A549 (cell line): Measurements from ENCODE around the gene FAM78B. TPM values are rescaled to one million over a fixed set of nuclear protein-coding genes. Genes with fewer than 3 reads are reported as not detected.

Experiments
- ATAC-seq, 2 experiments: fragments of 200-7000 bp in 1 of 2; fragments of >200 bp in 1 of 2; cut with Nextera tagmentation in 1 of 2; cut with Tn5 transposase in 1 of 2; 3 replicates each; pipeline versions ENCODE4 v1.8.0 to v1.9.1; 2018 to 2020; ENCODE audit warnings: mild to moderate bottlenecking in 1 of 2, moderate library complexity in 1 of 2
- CTCF ChIA-PET: fragments of 300-600 bp; sonication (Branson Sonifier 250); formaldehyde crosslinking; extraction: SDS; loops from one replicate; lab custom pipeline; 2021; ENCODE audit warnings: antibody characterized with exemption, inconsistent platforms; lab: Yijun Ruan, JAX
- POLR2A ChIA-PET: fragments of 350-600 bp; formaldehyde crosslinking; extraction: SDS; loops from one replicate; lab custom pipeline; 2021; ENCODE audit warnings: antibody characterized with exemption, inconsistent platforms; lab: Yijun Ruan, JAX
- DNase-seq, 2 experiments: peaks; one replicate each; pipeline versions ENCODE4 v3.0.0 to v3.0.0-alpha.2; 2011 to 2016; ENCODE audit warnings: low read depth in 1 of 2, low spot score in 1 of 2
- FAIRE-seq: peaks from 2 replicates; lab custom pipeline; 2011; peaks lifted over from hg19 to GRCh38; lab: Jason Lieb, UNC
- H3K27ac ChIP-seq, 2 experiments: fragments of >200 bp; sonication (Bioruptor Twin); formaldehyde crosslinking; 3 replicates each; pipeline ENCODE4 v1.5.1; 2016 to 2017
- H3K4me1 ChIP-seq: fragments of >200 bp; sonication (Bioruptor Twin); formaldehyde crosslinking; 3 replicates; pipeline ENCODE4 v1.6.1; 2016
- H3K4me2 ChIP-seq: fragments of >200 bp; sonication (Bioruptor Twin); formaldehyde crosslinking; 3 replicates; pipeline ENCODE4 v1.6.1; 2016
- H3K4me3 ChIP-seq: fragments of >200 bp; sonication (Bioruptor Twin); formaldehyde crosslinking; 3 replicates; pipeline ENCODE4 v1.5.1; 2016
- H3K9me3 ChIP-seq: fragments of >200 bp; sonication (Bioruptor Twin); formaldehyde crosslinking; 3 replicates; pipeline ENCODE4 v1.6.1; 2016
- CBX2 ChIP-seq: fragments of 200-600 bp; sonication (generic); IDR thresholded peaks from 2 replicates; pipeline ENCODE4 v1.6.1; 2016; ENCODE audit warnings: low read depth, mild to moderate bottlenecking, borderline replicate concordance
- CTCF ChIP-seq: fragments of >200 bp; sonication (Bioruptor Twin); formaldehyde crosslinking; IDR thresholded peaks from 3 replicates; pipeline ENCODE4 v1.5.1; 2016
- EHMT2 ChIP-seq: fragments of 200-600 bp; sonication (generic); IDR thresholded peaks from 2 replicates; pipeline ENCODE4 v1.6.1; 2016; ENCODE audit warnings: antibody characterized with exemption, low read depth, mild to moderate bottlenecking, moderate library complexity
- FOSL2 ChIP-seq, 2 experiments: fragments of 450-650 bp in 1 of 2; fragments of >200 bp in 1 of 2; sonication (Bioruptor Twin) in 1 of 2; formaldehyde crosslinking; IDR thresholded peaks; 2 replicates each; pipeline versions ENCODE4 v1.5.0 to v1.6.1; 2016 to 2020; ENCODE audit warnings: mild to moderate bottlenecking in 1 of 2, moderate library complexity in 1 of 2
- FOXS1 ChIP-seq: fragments of 250-450 bp; sonication (Bioruptor Pico); IDR thresholded peaks from 2 replicates; pipeline ENCODE4 v1.5.0; 2020; ENCODE audit warnings: mild to moderate bottlenecking, moderate library complexity
- HOXB13 ChIP-seq: fragments of 250-450 bp; sonication (Bioruptor Pico); IDR thresholded peaks from 2 replicates; pipeline ENCODE4 v1.5.0; 2020; ENCODE audit warnings: low read depth, mild to moderate bottlenecking, moderate library complexity
- JUN ChIP-seq, 2 experiments: fragments of >200 bp; sonication (Bioruptor Twin); formaldehyde crosslinking; IDR thresholded peaks; 2 replicates in 1 of 2; 3 replicates in 1 of 2; pipeline ENCODE4 v1.6.1; 2016 to 2017
- KDM1A ChIP-seq: fragments of 200-600 bp; sonication (generic); IDR thresholded peaks from 2 replicates; pipeline ENCODE4 v1.6.1; 2016; ENCODE audit warnings: low read depth, mild to moderate bottlenecking
- NFE2L2 ChIP-seq: fragments of 150-350 bp; conservative IDR thresholded peaks from 2 replicates; pipeline ENCODE4 v1.6.1; 2014; ENCODE audit warnings: low read length
- NPAS2 ChIP-seq: fragments of 250-450 bp; sonication (Bioruptor Pico); IDR thresholded peaks from 2 replicates; pipeline ENCODE4 v1.8.0; 2022; ENCODE audit warnings: mild to moderate bottlenecking, moderate library complexity, borderline replicate concordance
- PBX3 ChIP-seq: IDR thresholded peaks from 2 replicates; pipeline ENCODE4 v1.6.1; 2012
- PHF8 ChIP-seq: fragments of 200-600 bp; sonication (generic); IDR thresholded peaks from 2 replicates; pipeline ENCODE4 v1.6.1; 2016; ENCODE audit warnings: low read depth, mild to moderate bottlenecking, antibody characterized with exemption, moderate library complexity, borderline replicate concordance
- POLR2AphosphoS2 ChIP-seq: conservative IDR thresholded peaks from 2 replicates; pipeline ENCODE4 v1.6.1; 2012; ENCODE audit warnings: low read length, improper control_type of control experiment, inconsistent platforms
- RAD21 ChIP-seq, 2 experiments: fragments of >200 bp in 1 of 2; sonication (Bioruptor Twin) in 1 of 2; formaldehyde crosslinking in 1 of 2; IDR thresholded peaks in 1 of 2; conservative IDR thresholded peaks in 1 of 2; 2 replicates in 1 of 2; 3 replicates in 1 of 2; pipeline ENCODE4 v1.6.1; 2012 to 2018; ENCODE audit warnings: inconsistent platforms in 1 of 2
- RARB ChIP-seq: fragments of 250-450 bp; sonication (Bioruptor Pico); IDR thresholded peaks from 2 replicates; pipeline ENCODE4 v1.8.0; 2021; ENCODE audit warnings: mild to moderate bottlenecking, moderate library complexity
- REST ChIP-seq: fragments of 200-600 bp; sonication (generic); IDR thresholded peaks from 2 replicates; pipeline ENCODE4 v1.6.1; 2016; ENCODE audit warnings: antibody characterized with exemption, mild to moderate bottlenecking, moderate library complexity
- SMC3 ChIP-seq: fragments of >200 bp; sonication (Bioruptor Twin); formaldehyde crosslinking; IDR thresholded peaks from 3 replicates; pipeline ENCODE4 v1.6.1; 2018; ENCODE audit warnings: inconsistent platforms
- SREBF2 ChIP-seq: fragments of 450-650 bp; IDR thresholded peaks from 2 replicates; pipeline ENCODE4 v1.6.1; 2014; ENCODE audit warnings: mild to moderate bottlenecking, moderate library complexity
- USF2 ChIP-seq: fragments of 450-650 bp; IDR thresholded peaks from 2 replicates; pipeline ENCODE4 v1.6.1; 2014; ENCODE audit warnings: antibody characterized with exemption
- ZSCAN20 ChIP-seq: fragments of 250-450 bp; sonication (Bioruptor Pico); IDR thresholded peaks from 2 replicates; pipeline ENCODE4 v1.8.0; 2022; ENCODE audit warnings: mild to moderate bottlenecking, moderate library complexity
- WGBS: methylation state at CpG from one replicate; pipeline ENCODE4 v1.1.6; 2017; ENCODE audit errors: missing lambda C conversion rate; 5-methylcytosine and 5-hydroxymethylcytosine counted together
- polyA plus RNA-seq, 4 experiments: library from polyadenylated mRNA; depleted of rRNA in 3 of 4; stranded (reverse); fragments of >200 nt; fragmentation: RNase III in 1 of 4; extraction: RNeasy Plus Mini Kit Qiagen cat#74134 plus additional on column Dnase treatment in 1 of 4; gene quantifications; 2 replicates in 3 of 4; 3 replicates in 1 of 4; pipeline ENCODE4 v1.2.3, GENCODE V29; 2011 to 2017

The FAM78B gene
- polyA plus RNA-seq, 2 of the 4 experiments (the other 2 are of a cell fraction) = 0.13 to 0.34 TPM

- no peak for ATAC-seq
- TF ChIP-seq KDM1A (no peak), ZSCAN20 (no peak), EHMT2 (no peak), REST (no peak), JUN (IDR thresholded peaks at IDR 0.05) (no peak), USF2 (no peak), NPAS2 (CRISPR knock-in tag) (no peak), FOSL2 (IDR thresholded peaks at IDR 0.05) (no peak), FOSL2 (CRISPR knock-in tag; IDR thresholded peaks at IDR 0.05) (no peak), PBX3 (no peak), RAD21 (conservative IDR thresholded peaks at IDR 0.05 in 1 of 2, IDR thresholded peaks at IDR 0.05 in 1 of 2) (no peak), PHF8 (no peak), SMC3 (no peak)
- TF ChIP-seq, all 56 proteins: peak for 0
- 3% methylated on average over 2 of the region's 2 CpGs for WGBS
- CTCF ChIA-PET = no interaction called here
- H3K4me2 ChIP-seq = no peak overlapping the region
- DNase-seq (no peak), FAIRE-seq (no peak)
- H3K9me3 ChIP-seq = no peaks in the 10 kb centered on the region
- H3K4me1 ChIP-seq = no peaks in the 10 kb centered on the region
- H3K4me3 ChIP-seq = no peak overlapping the region
- H3K27ac ChIP-seq = no peak overlapping the region
- POLR2A ChIA-PET = no interaction called here
Measured at GRCh38 chr1:166172106-166172505, 5.3 kb upstream of the FAM78B start.

GRCh38 chr1:166170726-166171125, 3.9 kb upstream of the FAM78B start:
- Histone ChIP-seq H3K27ac (no peak overlapping the region), H3K4me2 (no peak overlapping the region), H3K4me1 (peaks cover 6% of the 10 kb centered on the region), H3K9me3 (no peaks in the 10 kb centered on the region), H3K4me3 (no peak overlapping the region)
- DNase-seq = no peak
- ChIA-PET POLR2A (no interaction called here), CTCF (interaction anchor here (0.6 to 0.8 kb wide), 3 partner anchors 36 to 227 kb away, joined by 3 to 4 read pairs (median 3); no protein-coding TSS in a partner anchor)
- no peak for FAIRE-seq
- no peak for ATAC-seq
- 0% methylated on average over 2 of the region's 2 CpGs for WGBS
- no peak for TF ChIP-seq PHF8
- no peak for TF ChIP-seq HOXB13

GRCh38 chr1:166170075-166170474, 3.3 kb upstream of the FAM78B start:
- TF ChIP-seq FOXS1 (CRISPR knock-in tag) = no peak
- TF ChIP-seq POLR2AphosphoS2 = no peak
- no peak for TF ChIP-seq SREBF2
- no peak for TF ChIP-seq RARB (CRISPR knock-in tag)
- no peak for TF ChIP-seq NFE2L2
- TF ChIP-seq CTCF = no peak
- TF ChIP-seq CBX2 = no peak
- TF ChIP-seq JUN (IDR thresholded peaks at IDR 0.05) = no peak
- no peak for FAIRE-seq

More at GRCh38 chr1:166170075-166170474, 3.3 kb upstream of the FAM78B start:
- Histone ChIP-seq H3K9me3 (no peaks in the 10 kb centered on the region), H3K4me2 (no peak overlapping the region), H3K4me1 (peaks cover 13% of the 10 kb centered on the region), H3K4me3 (no peak overlapping the region), H3K27ac (no peak overlapping the region)
- POLR2A ChIA-PET = no interaction called here
- ATAC-seq (no peak), DNase-seq (no peak)
- CTCF ChIA-PET = no interaction called here
- 5% methylated on average over 2 of the region's 2 CpGs for WGBS
